HL-60/S4 treated with retinoic acid at 250 ng/mL for 4 days and 3 days (cell line): ENCODE data around the gene ZNF350.
"Not testable (repeated sequence)": the region's sequence is repeated elsewhere in the genome, so short reads cannot be mapped to it uniquely, and the experiment has no call there.

ENCODE experiments used
- in situ Hi-C: fragments of 300-500 bp; cut with MboI; formaldehyde crosslinking; loops from 2 replicates; pipeline ENCODE4 v1.7.0; 2022; ENCODE audit warnings: low sequenced_read_pairs

Gene ZNF350

GRCh38 chr19:51975787-51976186 is 10.9 kb downstream of the ZNF350 start:
- in situ Hi-C loops, result not testable (repeated sequence)

- in situ Hi-C loops, result no loop called here
Measured at GRCh38 chr19:51971624-51972023, 15.0 kb downstream of the ZNF350 start.

DNA sequence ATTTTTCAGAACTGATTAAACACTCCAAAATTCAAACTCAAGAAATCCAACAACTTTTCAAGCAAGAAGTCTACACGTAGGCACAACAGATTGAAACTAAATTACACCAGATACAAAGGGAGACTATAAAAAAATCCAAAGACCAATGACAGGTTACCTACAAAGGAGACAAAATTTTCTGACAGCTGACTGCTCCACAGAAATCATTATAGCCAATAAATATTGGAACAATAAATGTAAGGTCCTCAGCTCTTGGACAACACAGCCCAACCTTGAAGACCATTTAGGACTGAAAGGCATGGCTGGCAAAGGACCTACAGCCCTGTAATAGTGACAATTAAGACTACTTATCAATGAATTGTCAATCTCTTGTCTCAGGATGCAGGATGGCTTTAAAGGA is 15.9 kb downstream of the ZNF350 start:
- in situ Hi-C loops, result no loop called here

DNA sequence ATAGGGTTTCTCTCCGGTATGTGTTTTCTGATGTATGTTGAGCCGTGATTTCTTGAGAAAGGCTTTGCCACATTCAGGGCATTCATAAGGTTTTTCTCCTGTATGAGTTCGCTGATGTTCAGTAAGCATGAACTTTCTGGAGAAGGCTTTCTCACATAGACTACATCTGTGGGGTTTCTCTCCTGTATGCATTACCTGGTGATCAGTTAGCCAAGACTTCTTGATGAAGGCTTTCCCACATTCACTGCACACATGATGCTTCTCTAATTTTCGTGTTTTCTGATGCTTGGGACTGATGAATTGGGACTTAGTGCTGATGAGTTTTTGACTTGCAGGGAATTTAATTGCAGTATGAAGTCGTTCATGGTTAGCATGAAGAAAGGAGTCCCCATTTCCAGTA is 21.1 kb downstream of the ZNF350 start:
- in situ Hi-C loops, result no loop called here

GRCh38 chr19:51960621-51961233 is 25.9 kb downstream of the ZNF350 start:
- in situ Hi-C loops, result not testable (repeated sequence)

- in situ Hi-C loops, result no loop called here
Measured at GRCh38 chr19:51959791-51960190, 26.8 kb downstream of the ZNF350 start.

- in situ Hi-C loops, result not testable (repeated sequence)
Measured at GRCh38 chr19:51957846-51958245, 28.8 kb downstream of the ZNF350 start.

DNA sequence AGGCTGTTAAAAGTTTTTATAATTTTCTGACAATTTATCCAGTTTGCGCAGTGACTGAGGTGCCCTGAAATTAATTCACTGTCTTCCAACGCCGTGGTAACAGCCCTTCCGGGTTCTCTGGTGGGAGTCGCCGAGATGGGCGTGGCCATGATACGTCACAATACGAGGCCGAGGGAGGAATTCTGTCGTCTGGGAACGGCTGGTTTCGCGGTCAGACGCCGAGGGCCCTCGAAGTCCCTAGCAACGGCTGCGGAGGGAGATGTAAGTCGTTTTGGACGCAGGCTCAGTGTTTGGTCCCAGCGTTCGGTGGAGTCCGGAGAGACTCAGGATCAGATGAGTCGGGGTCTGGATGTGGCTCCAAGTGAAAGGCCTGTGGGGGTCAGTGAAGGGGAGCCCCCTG is 37.7 kb downstream of the ZNF350 start:
- in situ Hi-C loops, result no loop called here

- in situ Hi-C loops, result no loop called here
Measured at GRCh38 chr19:51946602-51947001, 40.0 kb downstream of the ZNF350 start.

DNA sequence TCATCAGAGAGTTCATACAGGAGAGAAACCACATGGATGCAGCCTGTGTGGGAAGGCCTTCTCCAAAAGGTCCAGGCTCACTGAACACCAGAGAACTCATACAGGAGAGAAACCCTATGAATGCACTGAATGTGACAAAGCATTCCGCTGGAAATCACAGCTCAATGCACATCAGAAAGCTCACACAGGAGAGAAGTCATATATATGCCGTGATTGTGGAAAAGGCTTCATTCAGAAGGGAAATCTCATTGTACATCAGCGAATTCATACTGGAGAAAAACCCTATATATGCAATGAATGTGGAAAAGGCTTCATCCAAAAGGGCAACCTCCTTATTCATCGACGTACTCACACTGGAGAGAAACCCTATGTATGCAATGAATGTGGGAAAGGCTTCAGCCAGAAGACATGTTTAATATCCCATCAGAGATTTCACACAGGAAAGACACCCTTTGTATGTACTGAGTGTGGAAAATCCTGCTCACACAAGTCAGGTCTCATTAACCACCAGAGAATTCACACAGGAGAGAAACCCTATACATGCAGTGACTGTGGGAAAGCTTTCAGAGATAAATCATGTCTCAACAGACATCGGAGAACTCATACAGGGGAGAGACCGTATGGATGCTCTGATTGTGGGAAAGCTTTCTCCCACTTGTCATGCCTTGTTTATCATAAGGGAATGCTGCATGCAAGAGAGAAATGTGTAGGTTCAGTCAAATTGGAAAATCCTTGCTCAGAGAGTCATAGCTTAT is 41.7 kb downstream of the ZNF350 start:
- in situ Hi-C loops, result no loop called here

DNA sequence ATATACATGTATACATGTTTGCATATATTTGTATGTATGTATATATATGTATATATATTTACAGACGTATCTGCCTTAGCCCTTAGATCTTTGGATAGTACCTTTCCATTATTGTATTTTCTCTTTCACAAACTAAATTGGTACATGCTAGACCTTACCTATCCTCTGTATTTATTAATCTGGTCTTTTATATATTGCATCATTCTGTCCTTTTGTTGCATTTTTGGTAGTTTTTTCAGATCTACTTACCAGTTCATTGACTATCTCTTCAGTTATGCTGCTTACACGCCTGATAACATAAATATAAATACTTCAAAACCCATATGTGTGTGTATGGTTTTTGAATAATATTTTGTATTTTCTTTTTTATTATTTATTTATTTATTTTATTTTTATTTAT is 47.7 kb downstream of the ZNF350 start:
- in situ Hi-C loops, result no loop called here

GRCh38 chr19:51931921-51932320 is 54.7 kb downstream of the ZNF350 start:
- in situ Hi-C loops, result no loop called here

DNA sequence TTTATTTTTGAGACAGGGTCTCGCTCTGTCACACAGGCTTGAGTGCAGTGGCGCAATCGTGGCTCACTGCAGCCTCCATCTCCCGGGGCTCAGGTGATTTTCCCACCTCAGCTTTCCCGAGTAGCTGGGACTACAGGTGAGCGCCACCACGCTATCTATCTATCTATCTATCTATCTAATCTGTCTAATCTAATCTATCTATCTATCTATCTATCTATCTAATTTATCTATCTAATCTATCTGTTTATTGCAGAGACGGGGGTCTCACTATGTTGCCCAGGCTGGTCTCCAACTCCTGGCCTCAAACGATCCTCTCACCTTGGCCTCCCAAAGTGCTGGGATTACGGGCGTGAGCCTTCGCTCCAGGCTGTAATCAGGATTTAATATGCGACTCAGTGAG is 58.8 kb downstream of the ZNF350 start:
- in situ Hi-C loops, result no loop called here

DNA sequence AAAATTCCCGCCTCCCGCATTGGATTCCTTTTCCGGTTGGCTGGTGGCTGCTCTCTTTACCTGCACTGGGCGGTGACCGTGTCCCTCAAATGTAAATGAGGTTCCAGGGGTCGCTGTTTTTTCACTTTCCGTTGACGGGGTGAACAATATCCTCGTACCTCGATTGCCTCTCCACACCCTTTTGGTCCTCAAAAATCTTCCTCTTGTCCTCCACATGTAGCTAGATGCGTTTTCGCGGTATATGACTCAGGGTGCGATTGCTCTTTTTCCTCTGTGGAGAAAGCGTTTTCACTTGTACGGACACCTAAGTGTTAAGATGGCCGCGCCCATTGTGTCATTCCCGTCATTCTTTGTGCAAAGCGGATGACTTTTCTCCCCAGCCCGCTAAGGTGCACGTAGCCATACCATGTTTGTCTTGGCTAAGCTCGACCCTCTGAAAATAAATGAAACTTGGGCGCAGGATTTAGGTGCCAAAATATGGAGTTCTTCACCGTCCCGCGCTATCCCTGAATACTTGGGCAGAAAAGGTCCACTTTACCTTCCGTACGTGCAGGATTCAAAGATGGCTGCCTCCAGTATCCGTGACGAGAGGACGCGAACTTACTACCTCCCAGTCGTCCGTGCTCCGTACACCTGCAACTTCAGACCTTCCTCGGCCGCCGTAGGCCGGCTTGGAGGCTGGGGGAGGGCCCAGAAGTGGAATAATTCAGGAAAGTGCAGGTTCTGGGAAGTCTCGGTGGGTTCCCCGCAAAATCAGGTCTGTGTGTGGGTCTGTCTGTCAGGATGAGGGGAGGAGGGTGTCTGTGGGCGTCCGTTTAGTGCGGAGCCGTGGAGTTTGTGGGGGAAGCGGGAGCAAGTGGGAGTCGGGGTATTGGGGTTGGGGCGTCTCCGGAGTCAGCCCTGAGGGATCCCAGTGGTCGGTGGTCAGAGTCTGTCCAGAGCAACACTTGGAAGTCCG is 59.6 kb downstream of the ZNF350 start, which contains the start of gene ZNF613:
Gene ZNF613 (plus strand): TSS at position 689 of the 958 bp plus-strand sequence. CDS start 8,749 bp downstream, outside the sequence.
- in situ Hi-C loops, result no loop called here

DNA sequence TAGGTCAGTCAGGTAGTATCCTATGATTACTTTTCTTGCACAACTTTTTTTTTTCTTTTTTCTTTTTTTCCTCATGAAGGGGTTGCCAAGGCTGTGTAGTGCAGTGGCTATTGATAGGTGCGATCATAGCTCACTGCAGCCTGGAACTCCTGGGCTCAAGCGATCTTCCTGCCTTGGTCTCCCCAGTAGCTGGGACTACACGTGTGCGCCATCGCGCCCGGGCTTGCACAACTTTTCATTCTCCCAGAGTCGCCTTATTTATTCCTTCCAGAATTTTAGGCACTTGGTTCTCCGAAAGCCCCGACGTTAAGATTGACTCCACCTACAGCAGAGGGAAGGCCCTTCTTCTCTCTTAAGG is 60.2 kb downstream of the ZNF350 start:
- in situ Hi-C loops, result no loop called here

GRCh38 chr19:51921949-51922348 is 64.7 kb downstream of the ZNF350 start:
- in situ Hi-C loops, result no loop called here

DNA sequence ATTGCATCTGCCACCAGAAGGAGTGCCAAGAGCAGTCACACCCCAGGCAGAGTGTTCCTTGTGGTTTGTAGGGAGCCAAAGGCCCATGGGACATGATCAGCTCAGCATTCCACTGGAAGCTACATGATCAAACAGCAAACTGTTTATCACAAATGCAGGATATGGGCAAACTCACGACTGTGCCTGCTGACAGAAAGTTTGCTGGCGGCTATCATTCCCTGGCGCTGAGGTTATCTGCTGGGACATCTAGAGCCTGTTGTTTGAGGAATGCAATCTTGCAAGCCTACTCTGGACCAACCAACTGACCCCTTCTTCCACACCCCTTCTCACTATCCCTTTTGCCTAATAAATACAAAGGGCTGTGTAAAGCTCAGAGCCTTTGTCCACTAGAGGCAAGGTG is 67.0 kb downstream of the ZNF350 start:
- in situ Hi-C loops, result no loop called here

GRCh38 chr19:51916167-51916566 is 70.5 kb downstream of the ZNF350 start:
- in situ Hi-C loops, result no loop called here

- in situ Hi-C loops, result no loop called here
Measured at GRCh38 chr19:51915324-51915867, 71.2 kb downstream of the ZNF350 start.
